H7 (cell line): Measurements from ENCODE around the gene FCN2. TPM values are rescaled to one million over a fixed set of nuclear protein-coding genes. Genes with fewer than 3 reads are reported as not detected.

ENCODE experiments used
- DNase-seq: peaks from one replicate; pipeline ENCODE4 v3.0.0; 2012
- H3K27me3 ChIP-seq: 2 replicates; pipeline ENCODE4 v1.6.0; 2011; ENCODE audit warnings: mild to moderate bottlenecking, low read length; ENCODE audit not compliant: control insufficient read depth, insufficient read depth
- H3K36me3 ChIP-seq: replicated peaks from 2 replicates; pipeline ENCODE4 v1.5.1; 2011; ENCODE audit warnings: low read length; ENCODE audit not compliant: control insufficient read depth, insufficient read depth
- H3K4me3 ChIP-seq: 2 replicates; pipeline ENCODE4 v1.5.1; 2011; ENCODE audit warnings: low read depth, mild to moderate bottlenecking, control low read depth, low read length, moderate library complexity; ENCODE audit not compliant: insufficient read depth
- total RNA-seq: library from RNA; depleted of rRNA; stranded (reverse); fragments of >200 nt; shearing (Covaris generic); gene quantifications from 2 replicates; pipeline ENCODE4 v1.2.3, GENCODE V29; 2014; rRNA removed

FCN2 gene
- total RNA-seq, result not detected in 2 replicates

DNA sequence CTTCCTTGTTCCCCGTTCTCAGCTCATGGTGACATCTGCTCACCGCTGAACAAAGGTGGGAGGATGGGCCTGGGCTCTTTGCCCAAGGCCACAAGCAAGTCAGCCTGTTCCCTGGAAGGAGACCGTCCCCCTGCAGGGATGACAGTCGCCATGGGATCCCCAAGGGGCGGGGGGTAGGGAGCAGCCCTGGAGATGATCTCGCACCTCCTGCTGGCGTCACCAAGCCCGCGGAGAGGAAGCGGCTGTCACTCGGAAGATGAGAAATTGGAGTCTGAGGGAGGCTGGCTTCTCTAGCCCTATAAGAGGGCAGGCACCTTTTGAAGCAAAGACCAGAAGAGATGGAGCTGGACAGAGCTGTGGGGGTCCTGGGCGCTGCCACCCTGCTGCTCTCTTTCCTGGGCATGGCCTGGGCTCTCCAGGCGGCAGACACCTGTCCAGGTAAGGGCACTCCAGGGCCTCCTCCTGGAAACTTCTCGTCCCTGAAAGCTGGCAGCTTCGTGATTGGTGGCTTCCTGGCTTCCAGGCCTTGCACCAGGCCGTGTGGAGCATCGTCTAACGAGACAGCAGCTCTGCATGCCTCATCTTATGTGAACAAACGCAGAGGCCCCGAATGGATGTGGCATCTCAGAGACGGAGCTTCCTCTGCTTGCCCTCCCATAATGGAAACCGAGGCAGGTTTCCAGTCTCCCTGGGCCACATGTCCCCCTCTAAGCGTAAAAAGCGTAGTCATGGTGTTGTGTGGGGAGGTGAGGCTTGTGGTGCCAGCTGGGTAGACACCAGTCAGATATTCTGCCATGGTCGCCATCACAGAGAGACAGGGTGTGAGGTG is at the start of gene FCN2:
Gene FCN2 (plus strand): TSS at position 327 of the 829 bp plus-strand sequence. CDS start 12 bp downstream, at position 339.
- H3K36me3 ChIP-seq, result no peaks in the 10 kb centered on the region
- H3K4me3 ChIP-seq, result no peak within 1 kb of the TSS
- DNase-seq, result no peak
- no peaks in the 10 kb centered on the region for H3K27me3 ChIP-seq

DNA sequence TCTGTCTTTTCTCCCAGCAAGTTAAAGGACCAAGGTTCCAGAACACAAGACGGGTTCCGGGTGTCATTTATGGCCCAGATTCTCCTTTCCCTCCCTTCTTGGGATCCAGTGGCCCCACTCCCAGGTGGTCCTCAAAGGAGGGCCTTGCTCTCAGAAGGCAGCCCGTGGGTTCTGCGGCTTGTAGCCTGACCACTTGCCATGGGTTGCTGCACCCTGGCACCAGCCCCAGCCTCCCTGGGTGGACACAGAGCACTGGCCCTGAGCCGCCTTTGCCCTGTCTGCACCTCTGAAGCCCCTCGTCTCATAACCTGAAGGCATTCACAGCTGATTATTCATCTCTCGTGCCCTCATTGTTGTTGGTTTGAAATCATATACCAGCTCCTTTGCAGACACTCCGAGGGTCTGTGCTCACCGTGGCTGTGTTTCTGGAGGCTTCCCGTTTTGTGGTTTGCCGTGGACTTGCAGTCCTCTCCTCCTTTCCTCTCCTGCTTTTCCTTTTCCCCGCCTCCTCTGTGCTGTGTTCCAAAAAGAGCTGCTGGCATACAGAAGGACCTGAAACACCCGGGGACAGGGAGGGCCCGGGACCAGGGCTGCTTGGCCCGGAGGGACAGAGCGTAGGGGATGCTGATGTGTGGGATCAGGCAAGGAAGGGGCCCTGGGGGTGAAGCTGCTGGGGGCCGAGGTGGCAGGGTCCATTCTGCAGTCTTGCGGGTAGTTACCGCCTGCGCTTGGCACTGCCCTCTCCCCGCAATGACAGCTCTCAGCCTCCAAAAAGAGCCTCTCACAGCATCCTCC is 49.5 kb upstream of the FCN2 start:
- no peak for DNase-seq
- Histone ChIP-seq H3K27me3 (no peaks in the 10 kb centered on the region), H3K4me3 (no peak overlapping the region), H3K36me3 (no peaks in the 10 kb centered on the region)

DNA sequence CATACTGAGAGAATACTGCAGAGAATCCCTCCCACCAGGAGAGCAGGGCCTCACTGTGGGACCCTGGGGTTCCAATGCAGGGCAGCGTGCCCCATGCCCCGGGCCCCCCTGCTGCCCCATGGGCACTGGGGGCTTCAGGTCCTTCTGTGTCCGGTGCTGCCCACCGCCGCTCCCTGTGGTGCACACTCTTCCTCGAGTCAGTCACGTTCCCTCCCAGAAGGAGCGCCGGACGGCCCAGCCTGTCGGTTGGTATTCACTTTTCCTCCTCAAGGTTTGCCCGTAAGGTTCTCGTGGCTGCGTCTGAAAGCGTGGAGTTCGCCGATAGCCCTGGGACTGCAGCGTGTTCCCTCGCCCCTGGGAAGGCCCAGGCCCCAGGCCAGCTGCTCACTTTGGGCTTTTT is 48.1 kb upstream of the FCN2 start:
- Histone ChIP-seq H3K4me3 (no peak overlapping the region), H3K36me3 (no peaks in the 10 kb centered on the region), H3K27me3 (no peaks in the 10 kb centered on the region)
- DNase-seq, result no peak

DNA sequence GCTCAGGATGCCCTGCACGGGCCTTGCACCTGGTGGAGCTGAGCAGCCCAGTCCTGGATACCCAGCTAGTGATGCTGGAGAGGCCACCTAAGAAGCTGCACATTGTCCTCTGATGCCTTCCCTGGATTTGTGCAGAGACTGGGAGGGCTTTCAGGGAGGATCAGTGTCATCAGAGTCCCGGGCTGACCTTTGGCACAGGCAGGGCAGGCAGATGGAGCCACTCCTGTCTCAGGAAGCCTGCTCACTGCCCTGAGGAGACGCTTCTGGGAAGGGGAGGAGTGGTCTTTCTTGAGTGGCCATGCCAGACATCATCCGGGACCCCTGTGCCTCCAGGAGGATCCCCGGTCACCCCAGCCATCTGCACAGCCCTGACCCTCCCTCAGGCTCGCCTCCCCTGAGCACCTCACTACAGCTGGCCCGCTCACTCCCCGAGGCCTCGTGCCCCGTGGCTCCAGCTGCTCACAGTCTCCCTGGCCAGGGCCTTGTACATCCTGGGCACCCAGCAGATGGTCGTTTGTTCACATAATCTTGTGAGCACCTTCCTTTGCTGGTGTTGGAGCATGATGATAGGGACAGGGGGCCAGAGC is 47.2 kb upstream of the FCN2 start:
- DNase-seq, result no peak

DNA sequence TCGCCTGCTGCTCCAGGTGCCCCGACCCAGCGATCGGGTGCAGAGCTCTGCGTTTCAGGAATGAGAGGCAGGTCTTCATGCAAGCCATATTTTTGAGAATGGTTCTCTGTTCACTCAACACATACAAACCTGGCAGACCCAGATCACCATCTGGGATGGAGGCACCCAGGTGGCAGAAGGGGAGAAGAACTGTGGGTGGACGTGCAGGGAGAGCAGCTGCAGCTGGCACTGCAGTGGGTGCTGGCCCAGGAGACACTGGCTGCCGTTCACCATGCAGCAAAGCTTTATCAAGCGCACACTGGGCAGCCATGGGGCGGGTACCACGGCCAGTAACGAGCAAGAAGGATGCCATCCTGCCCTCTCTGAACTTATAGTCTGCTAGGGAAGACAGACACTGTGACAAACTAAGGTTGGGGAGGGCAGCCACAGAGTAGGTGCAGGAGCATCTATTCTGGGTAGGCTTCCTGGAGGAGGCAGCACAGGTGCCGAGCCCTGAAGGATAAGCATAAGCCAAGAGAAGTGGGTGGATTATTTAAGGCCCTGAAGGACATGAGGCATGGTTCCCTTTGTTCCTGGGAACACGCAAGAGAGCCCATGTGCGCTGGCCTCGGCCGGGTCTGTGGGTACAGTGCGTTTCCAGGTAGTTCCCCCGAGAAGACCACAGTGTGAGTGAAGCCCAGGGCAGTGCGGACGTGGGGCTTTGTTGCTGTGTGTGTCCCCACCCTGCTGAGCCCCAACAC is 46.2 kb upstream of the FCN2 start:
- DNase-seq, result no peak
- Histone ChIP-seq H3K4me3 (no peak overlapping the region), H3K36me3 (no peaks in the 10 kb centered on the region), H3K27me3 (no peaks in the 10 kb centered on the region)

More for the DNA sequence above, 47.2 kb upstream of the FCN2 start:
- Histone ChIP-seq H3K4me3 (no peak overlapping the region), H3K36me3 (no peaks in the 10 kb centered on the region), H3K27me3 (no peaks in the 10 kb centered on the region)

DNA sequence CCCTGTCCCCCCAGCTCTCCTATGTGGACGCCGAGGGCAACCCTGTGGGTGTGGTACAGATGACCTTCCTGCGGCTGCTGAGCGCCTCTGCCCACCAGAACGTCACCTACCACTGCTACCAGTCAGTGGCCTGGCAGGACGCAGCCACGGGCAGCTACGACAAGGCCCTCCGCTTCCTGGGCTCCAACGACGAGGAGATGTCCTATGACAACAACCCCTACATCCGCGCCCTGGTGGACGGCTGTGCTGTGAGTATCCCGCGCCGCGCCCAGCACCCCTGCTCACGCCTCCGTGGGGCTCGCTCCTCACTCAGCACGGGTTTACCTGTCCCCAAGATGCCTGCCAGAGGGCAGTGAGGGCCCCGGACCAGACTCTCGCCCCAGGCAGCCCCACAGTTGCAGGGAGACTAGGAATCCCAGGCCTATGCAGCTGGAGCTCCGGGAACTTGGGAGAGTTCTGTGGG is 45.6 kb upstream of the FCN2 start:
- Histone ChIP-seq H3K4me3 (no peak overlapping the region), H3K27me3 (no peaks in the 10 kb centered on the region), H3K36me3 (no peaks in the 10 kb centered on the region)
- DNase-seq, result no peak

DNA sequence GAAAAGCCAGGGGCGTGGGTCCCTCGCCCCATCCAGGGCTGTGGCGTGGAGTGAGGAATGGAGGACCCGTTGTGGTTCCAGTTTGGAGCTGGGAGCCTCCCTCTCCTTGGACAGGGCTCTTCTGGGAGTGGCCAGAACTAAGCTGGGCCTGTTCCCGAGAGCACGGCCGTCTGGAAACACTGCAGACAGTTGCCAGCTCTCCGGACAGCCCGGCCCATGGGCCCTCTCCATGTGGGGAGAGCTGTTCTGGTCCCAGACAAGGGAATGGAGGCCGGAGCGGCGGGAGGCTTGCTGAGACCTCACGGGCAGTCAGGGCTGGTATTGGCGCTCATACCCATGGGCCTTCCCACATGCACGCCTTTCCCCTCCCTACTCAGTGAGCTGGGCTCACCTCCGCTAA is 45.2 kb upstream of the FCN2 start:
- H3K27me3 ChIP-seq, result no peaks in the 10 kb centered on the region
- H3K36me3 ChIP-seq, result no peaks in the 10 kb centered on the region
- no peak for DNase-seq
- H3K4me3 ChIP-seq, result no peak overlapping the region

DNA sequence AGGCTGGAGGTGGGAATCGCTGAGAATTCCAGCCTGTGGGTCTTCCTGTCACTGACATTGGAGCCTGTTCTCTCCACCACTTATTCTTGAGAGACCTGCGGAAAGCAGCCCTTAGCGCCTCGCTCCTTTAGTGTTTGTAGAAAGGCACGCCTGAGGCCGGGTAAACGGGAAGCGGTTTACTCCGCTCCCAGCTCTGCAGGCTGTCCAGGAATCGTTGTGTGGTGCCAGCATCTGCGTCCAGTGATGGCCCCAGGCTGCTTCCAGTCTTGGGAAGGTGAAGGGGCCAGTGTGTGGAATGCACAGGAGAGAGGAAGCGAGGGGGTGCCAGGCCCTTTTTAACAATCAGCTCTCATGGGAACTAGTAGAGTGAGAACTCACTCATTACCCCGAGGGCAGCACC is 44.6 kb upstream of the FCN2 start:
- Histone ChIP-seq H3K27me3 (no peaks in the 10 kb centered on the region), H3K36me3 (no peaks in the 10 kb centered on the region), H3K4me3 (no peak overlapping the region)
- no peak for DNase-seq

DNA sequence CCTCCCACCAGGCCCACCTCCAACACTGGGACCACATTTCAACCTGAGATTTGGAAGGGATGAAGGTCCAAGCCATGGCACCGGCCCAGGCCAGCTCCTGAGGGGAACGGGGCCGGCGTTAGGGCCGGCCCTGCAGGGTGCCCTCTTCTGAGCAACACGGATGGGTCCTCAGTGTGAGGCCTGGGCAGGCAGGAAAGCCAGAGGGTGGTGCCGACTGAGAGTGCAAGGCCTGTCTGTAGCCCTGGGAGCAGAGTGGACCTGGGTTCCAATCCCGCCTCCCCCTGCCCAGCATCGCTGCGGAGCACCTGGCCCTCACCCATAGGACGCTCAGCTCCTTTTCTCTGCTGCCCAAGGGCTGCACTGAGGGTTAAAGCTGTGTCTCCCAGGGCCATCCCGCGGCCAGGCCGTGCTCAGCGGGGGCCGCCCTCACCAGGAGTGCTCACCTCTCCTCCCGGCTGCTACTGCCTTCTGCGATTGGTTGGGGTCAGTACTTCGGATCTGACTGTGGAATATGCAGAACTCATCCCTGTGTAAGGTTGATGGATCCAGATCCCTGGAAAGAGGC is 44.1 kb upstream of the FCN2 start:
- Histone ChIP-seq H3K4me3 (no peak overlapping the region), H3K36me3 (no peaks in the 10 kb centered on the region), H3K27me3 (no peaks in the 10 kb centered on the region)
- DNase-seq, result no peak

DNA sequence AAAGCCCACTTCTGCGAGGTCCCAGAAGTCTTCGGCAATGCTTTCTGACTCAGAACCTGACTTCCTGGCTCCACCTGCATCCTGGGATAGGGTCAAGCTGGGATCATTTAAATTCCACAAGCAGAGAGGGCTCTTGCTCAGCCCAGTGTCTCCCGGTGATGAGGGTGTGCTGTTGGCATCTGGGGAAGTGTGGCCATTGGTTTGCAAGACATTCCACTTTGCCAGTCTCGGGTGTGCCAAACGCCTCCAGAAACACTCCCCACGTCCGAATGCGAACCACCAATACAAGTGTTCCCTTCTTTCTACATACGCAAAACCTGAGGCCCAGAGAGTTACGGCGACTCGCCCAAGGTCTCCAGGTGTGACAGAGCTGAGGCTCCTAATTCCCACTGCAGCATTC is 43.1 kb upstream of the FCN2 start:
- Histone ChIP-seq H3K27me3 (no peaks in the 10 kb centered on the region), H3K36me3 (no peaks in the 10 kb centered on the region), H3K4me3 (no peak overlapping the region)
- no peak for DNase-seq

DNA sequence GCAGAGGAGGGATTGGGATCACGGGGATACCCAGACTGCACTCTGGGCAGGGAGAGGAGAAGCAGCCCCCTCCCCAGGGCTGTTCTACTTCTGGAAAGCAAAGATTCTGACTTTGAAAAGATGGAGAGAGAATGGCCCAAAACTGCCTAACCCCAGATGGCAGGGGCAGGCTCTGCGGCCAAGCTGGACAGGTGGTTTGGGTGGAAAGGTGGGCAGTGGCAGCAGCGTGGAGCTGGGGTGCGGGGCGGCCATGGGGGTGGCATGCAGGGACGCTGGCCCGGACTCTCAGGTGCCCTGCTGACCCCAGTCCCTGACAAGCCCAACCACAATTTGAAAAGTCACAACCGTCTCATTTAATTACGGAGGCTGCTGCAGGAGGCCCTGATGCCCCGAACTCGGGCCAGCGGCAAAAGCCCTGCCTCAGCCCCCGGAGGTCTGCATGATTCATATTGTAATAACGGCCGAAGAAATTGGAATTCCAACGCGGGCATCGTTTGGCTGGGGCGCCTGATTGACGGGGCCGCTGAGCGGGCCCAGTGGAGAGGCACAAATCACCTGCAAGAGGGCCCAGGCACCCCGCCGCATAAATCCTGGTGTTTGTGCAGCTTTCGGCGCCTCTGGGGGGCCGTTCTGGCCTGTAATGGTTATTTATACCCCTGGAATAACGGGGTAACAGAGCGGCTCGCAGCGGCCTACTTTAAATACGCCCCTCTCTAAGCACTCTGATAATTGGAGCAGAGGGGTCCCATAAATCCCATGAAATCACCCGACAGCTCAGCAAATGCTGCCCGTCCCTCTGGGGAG is 41.8 kb upstream of the FCN2 start:
- no peak for DNase-seq
- H3K27me3 ChIP-seq, result no peaks in the 10 kb centered on the region
- no peaks in the 10 kb centered on the region for H3K36me3 ChIP-seq
- H3K4me3 ChIP-seq, result no peak overlapping the region

DNA sequence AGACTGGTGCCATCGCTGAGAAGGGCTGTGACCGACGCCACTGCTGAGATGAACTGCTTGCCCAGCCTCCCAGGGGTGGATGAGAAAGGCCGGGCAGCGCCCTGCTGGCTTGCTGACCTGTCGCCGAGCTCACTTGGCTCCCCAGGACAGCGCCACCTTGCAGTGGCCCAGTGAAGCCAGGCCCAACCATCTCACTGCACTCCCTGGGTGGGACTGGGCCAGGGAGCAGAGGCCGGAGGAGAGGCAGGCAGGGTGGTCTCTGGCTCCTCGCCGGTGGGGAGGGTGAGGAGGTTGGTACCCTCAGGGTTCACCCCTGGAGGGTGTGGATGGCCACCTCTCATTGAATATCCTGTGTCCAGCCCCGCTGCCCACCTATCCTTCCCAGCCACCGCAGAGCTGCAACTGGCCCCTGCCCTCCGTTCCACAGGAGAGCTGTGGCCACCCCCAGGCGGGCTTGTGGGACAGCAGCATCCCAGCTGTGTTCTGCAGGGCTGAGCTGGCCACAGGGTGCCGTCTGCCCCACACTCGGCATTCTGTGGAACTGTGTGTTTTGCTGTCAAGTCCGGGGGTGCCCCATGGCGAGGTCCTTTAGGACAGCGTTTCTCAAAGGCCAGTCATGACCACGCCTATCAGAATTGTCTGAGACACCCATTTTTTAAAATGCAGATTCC is 41.0 kb upstream of the FCN2 start:
- H3K27me3 ChIP-seq, result no peaks in the 10 kb centered on the region
- peak; percentile 91 for DNase-seq
- no peaks in the 10 kb centered on the region for H3K36me3 ChIP-seq
- H3K4me3 ChIP-seq, result no peak overlapping the region

DNA sequence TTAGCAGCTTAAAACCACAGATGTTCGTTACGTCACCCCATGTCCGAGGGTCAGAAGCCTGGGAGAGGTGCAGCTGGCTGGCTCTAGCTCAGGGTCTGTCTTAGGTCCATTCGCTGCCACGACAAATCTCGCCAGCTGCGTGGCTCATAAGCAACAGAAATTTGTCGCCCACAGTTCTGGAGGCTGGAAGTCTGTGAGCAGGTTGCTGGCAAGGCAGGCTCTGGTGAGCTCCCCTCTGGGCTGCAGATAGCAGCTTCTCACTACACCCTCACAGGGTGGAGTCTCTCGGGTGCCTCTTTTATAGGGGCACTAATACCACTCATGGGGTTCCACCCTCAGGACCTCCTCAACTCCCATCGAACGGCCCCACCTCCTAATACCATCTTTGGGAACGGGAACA is 40.1 kb upstream of the FCN2 start:
- no peak overlapping the region for H3K4me3 ChIP-seq
- no peaks in the 10 kb centered on the region for H3K36me3 ChIP-seq
- DNase-seq, result no peak
- H3K27me3 ChIP-seq, result no peaks in the 10 kb centered on the region
